Measurements from ENCODE around the gene EBF3.

The EBF3 gene

GRCh38 chr10:129993621-129994020, 29.5 kb upstream of the EBF3 start:
- FAIRE-seq = no peak
- TF ChIP-seq POLR2A (IDR thresholded peaks at IDR 0.05; ENCODE audit: low read depth, low read length) (no peak), POLR2AphosphoS5 (IDR thresholded peaks at IDR 0.05; ENCODE audit: low read depth, low read length) (no peak), TAF1 (IDR thresholded peaks at IDR 0.05; ENCODE audit: borderline replicate concordance, low read depth, low read length) (no peak)
- DNase-seq (ENCODE audit: insufficient read length) = no peak

- no peak for FAIRE-seq
- no peak for TF ChIP-seq POLR2AphosphoS5 (IDR thresholded peaks at IDR 0.05; ENCODE audit: low read depth, low read length)
- TF ChIP-seq TAF1 (IDR thresholded peaks at IDR 0.05; ENCODE audit: borderline replicate concordance, low read depth, low read length) = no peak
- no peak for TF ChIP-seq POLR2A (IDR thresholded peaks at IDR 0.05; ENCODE audit: low read depth, low read length)
- DNase-seq (ENCODE audit: insufficient read length) = no peak
Measured at GRCh38 chr10:129992356-129992755, 28.3 kb upstream of the EBF3 start.

GRCh38 chr10:129982825-129983224, 18.8 kb upstream of the EBF3 start:
- FAIRE-seq (no peak), DNase-seq (ENCODE audit: insufficient read length) (no peak)
- no peak for TF ChIP-seq POLR2AphosphoS5 (IDR thresholded peaks at IDR 0.05; ENCODE audit: low read depth, low read length)
- no peak for TF ChIP-seq TAF1 (IDR thresholded peaks at IDR 0.05; ENCODE audit: borderline replicate concordance, low read depth, low read length)
- no peak for TF ChIP-seq POLR2A (IDR thresholded peaks at IDR 0.05; ENCODE audit: low read depth, low read length)

- FAIRE-seq (no peak), DNase-seq (ENCODE audit: insufficient read length) (no peak)
- TF ChIP-seq POLR2AphosphoS5 (IDR thresholded peaks at IDR 0.05; ENCODE audit: low read depth, low read length) = no peak
- no peak for TF ChIP-seq TAF1 (IDR thresholded peaks at IDR 0.05; ENCODE audit: borderline replicate concordance, low read depth, low read length)
Measured at GRCh38 chr10:129978980-129979379, 14.9 kb upstream of the EBF3 start.

- no peak for DNase-seq (ENCODE audit: insufficient read length)
- FAIRE-seq = no peak
- TF ChIP-seq TAF1 (IDR thresholded peaks at IDR 0.05; ENCODE audit: borderline replicate concordance, low read depth, low read length) (no peak), POLR2A (IDR thresholded peaks at IDR 0.05; ENCODE audit: low read depth, low read length) (no peak), POLR2AphosphoS5 (IDR thresholded peaks at IDR 0.05; ENCODE audit: low read depth, low read length) (no peak)
Measured at GRCh38 chr10:129978322-129978721, 14.2 kb upstream of the EBF3 start.

- DNase-seq (ENCODE audit: insufficient read length) = no peak
- TF ChIP-seq POLR2A (IDR thresholded peaks at IDR 0.05; ENCODE audit: low read depth, low read length) = no peak
- TF ChIP-seq POLR2AphosphoS5 (IDR thresholded peaks at IDR 0.05; ENCODE audit: low read depth, low read length) = no peak
- no peak for TF ChIP-seq TAF1 (IDR thresholded peaks at IDR 0.05; ENCODE audit: borderline replicate concordance, low read depth, low read length)
- FAIRE-seq = no peak
Measured at GRCh38 chr10:129977794-129978193, 13.7 kb upstream of the EBF3 start.

GRCh38 chr10:129973674-129974059, 9.6 kb upstream of the EBF3 start:
- FAIRE-seq = no peak

GRCh38 chr10:129972966-129973673, 9.0 kb upstream of the EBF3 start:
- TF ChIP-seq POLR2AphosphoS5 (IDR thresholded peaks at IDR 0.05; ENCODE audit: low read depth, low read length) = no peak
- no peak for TF ChIP-seq POLR2A (IDR thresholded peaks at IDR 0.05; ENCODE audit: low read depth, low read length)
- TF ChIP-seq TAF1 (IDR thresholded peaks at IDR 0.05; ENCODE audit: borderline replicate concordance, low read depth, low read length) = no peak
- no peak for FAIRE-seq
- DNase-seq (ENCODE audit: insufficient read length) = no peak

More at GRCh38 chr10:129973674-129974059, 9.6 kb upstream of the EBF3 start:
- no peak for TF ChIP-seq POLR2AphosphoS5 (IDR thresholded peaks at IDR 0.05; ENCODE audit: low read depth, low read length)
- TF ChIP-seq TAF1 (IDR thresholded peaks at IDR 0.05; ENCODE audit: borderline replicate concordance, low read depth, low read length) = no peak
- TF ChIP-seq POLR2A (IDR thresholded peaks at IDR 0.05; ENCODE audit: low read depth, low read length) = no peak
- DNase-seq (ENCODE audit: insufficient read length) = no peak

- TF ChIP-seq POLR2A (IDR thresholded peaks at IDR 0.05; ENCODE audit: low read depth, low read length) = no peak
- TF ChIP-seq TAF1 (IDR thresholded peaks at IDR 0.05; ENCODE audit: borderline replicate concordance, low read depth, low read length) = no peak
- no peak for TF ChIP-seq POLR2AphosphoS5 (IDR thresholded peaks at IDR 0.05; ENCODE audit: low read depth, low read length)
Measured at GRCh38 chr10:129972145-129972965, 8.3 kb upstream of the EBF3 start.

GRCh38 chr10:129971381-129972144, 7.5 kb upstream of the EBF3 start:
- FAIRE-seq = no peak
- DNase-seq (ENCODE audit: insufficient read length) = no peak
- TF ChIP-seq POLR2AphosphoS5 (IDR thresholded peaks at IDR 0.05; ENCODE audit: low read depth, low read length) = no peak

More at GRCh38 chr10:129972145-129972965, 8.3 kb upstream of the EBF3 start:
- no peak for DNase-seq (ENCODE audit: insufficient read length)
- FAIRE-seq = no peak

Data from GM12892 (cell line).